Tibial nerve (tissue), 4 donors: ENCODE results near the gene LYPLAL1. TPM values are rescaled to one million over a fixed set of nuclear protein-coding genes. Genes with fewer than 3 reads are reported as not detected.
A peak's percentile ranks its signal among the peaks of the same experiment; 100 is the strongest.

Source experiments
- DNase-seq, 2 donors: peaks; one replicate each; pipeline ENCODE4 v3.0.0-alpha.2; 2019; ENCODE audit warnings: low spot score in 2 of 2
- H3K27ac ChIP-seq, 4 donors: fragments of 200-600 bp; sonication (generic) in 3 of 4; one replicate each; pipeline ENCODE4 v1.5.1; 2017 to 2019; ENCODE audit warnings: mild to moderate bottlenecking in 1 of 4
- H3K27me3 ChIP-seq, 2 donors: fragments of 200-600 bp; sonication (generic) in 1 of 2; one replicate each; pipeline versions ENCODE4 v1.5.1 to v1.6.0; 2017 to 2019
- H3K36me3 ChIP-seq, 3 donors: fragments of 200-600 bp; sonication (generic); one replicate each; pipeline ENCODE4 v1.5.1; 2018 to 2019
- H3K4me1 ChIP-seq, 4 donors: fragments of 200-600 bp; sonication (generic) in 3 of 4; one replicate each; pipeline ENCODE4 v1.5.1; 2017 to 2019
- H3K4me3 ChIP-seq, 4 donors: fragments of 200-600 bp; sonication (generic) in 3 of 4; one replicate each; pipeline ENCODE4 v1.5.1; 2017 to 2019; ENCODE audit warnings: mild to moderate bottlenecking in 1 of 4, moderate library complexity in 1 of 4
- H3K9me3 ChIP-seq, 4 donors: fragments of 200-600 bp; sonication (generic) in 3 of 4; one replicate each; pipeline ENCODE4 v1.5.1; 2017 to 2019
- CTCF ChIP-seq, 5 experiments: fragments of 200-600 bp in 3 of 5; fragments of 450-650 bp in 2 of 5; sonication (generic) in 3 of 5; IDR thresholded peaks; one replicate each; pipeline ENCODE4 v1.5.1; 2016 to 2019; ENCODE audit warnings: antibody characterized with exemption in 5 of 5, mild to moderate bottlenecking in 3 of 5, moderate library complexity in 2 of 5
- EP300 ChIP-seq, 2 donors: sonication (generic); formaldehyde crosslinking; IDR thresholded peaks; one replicate each; pipeline ENCODE4 v1.6.1; 2017; ENCODE audit warnings: antibody characterized with exemption in 2 of 2, mild to moderate bottlenecking in 1 of 2
- POLR2A ChIP-seq, 2 donors: fragments of 450-650 bp; IDR thresholded peaks; one replicate each; pipeline ENCODE4 v1.6.1; 2017; ENCODE audit warnings: antibody characterized with exemption in 2 of 2, mild to moderate bottlenecking in 2 of 2, moderate library complexity in 2 of 2
- WGBS, 2 donors: methylation state at CpG; one replicate each; pipeline ENCODE4 v1.1.5; 2018; 5-methylcytosine and 5-hydroxymethylcytosine counted together
- total RNA-seq, 4 donors: library from RNA; depleted of rRNA; stranded (reverse); fragments of >200 nt; gene quantifications; one replicate each; pipeline ENCODE4 v1.1.0, GENCODE V29; 2016

The LYPLAL1 gene
- total RNA-seq, 4 donors from 2014 or later: 19.2 to 52.2 (median 22.1) TPM

GRCh38 chr1:219144658-219145315 lies 28.9 kb upstream of the LYPLAL1 start:
- no peak for TF ChIP-seq POLR2A (IDR thresholded peaks at IDR 0.05)
- DNase-seq: no peak
- WGBS, 2 donors: 68 to 75% methylated on average over 2 of the region's 2 CpGs
- Histone ChIP-seq H3K4me3 (no peak overlapping the region), H3K27ac (no peak overlapping the region), H3K36me3 (no peaks in the 10 kb centered on the region), H3K9me3 (no peaks in the 10 kb centered on the region), H3K27me3 (no peaks in the 10 kb centered on the region), H3K4me1 (peaks cover 0 to 3% (median 0%) of the 10 kb centered on the region in 4 donors)

- no peak for DNase-seq
- Histone ChIP-seq H3K27me3 (no peaks in the 10 kb centered on the region), H3K9me3 (no peaks in the 10 kb centered on the region), H3K27ac (no peak overlapping the region), H3K36me3 (no peaks in the 10 kb centered on the region), H3K4me3 (no peak overlapping the region), H3K4me1 (peaks cover 0 to 7% (median 0%) of the 10 kb centered on the region in 4 donors)
- TF ChIP-seq POLR2A (IDR thresholded peaks at IDR 0.05) (no peak), CTCF (IDR thresholded peaks at IDR 0.05) (no peak), EP300 (IDR thresholded peaks at IDR 0.05) (no peak)
- WGBS, 2 donors: 95 to 100% methylated on average over 1 of the region's 1 CpG
These were observed 26.1 kb upstream of the LYPLAL1 start for GRCh38 chr1:219147571-219148019.

GRCh38 chr1:219149009-219149577 lies 24.6 kb upstream of the LYPLAL1 start:
- no peak overlapping the region for H3K27ac ChIP-seq
- no peak for DNase-seq
- H3K27me3 ChIP-seq: no peaks in the 10 kb centered on the region

GRCh38 chr1:219149953-219150352 lies 23.7 kb upstream of the LYPLAL1 start:
- Histone ChIP-seq H3K36me3 (no peaks in the 10 kb centered on the region), H3K4me1 (peaks cover 0 to 7% (median 0%) of the 10 kb centered on the region in 4 donors), H3K9me3 (no peaks in the 10 kb centered on the region), H3K4me3 (no peak overlapping the region), H3K27ac (peak overlapping the region in 2 of 4 donors; percentile 12 to 31), H3K27me3 (no peaks in the 10 kb centered on the region)
- 26 to 41% methylated on average over 3 of the region's 3 CpGs for WGBS, 2 donors
- no peak for DNase-seq
- no peak for TF ChIP-seq CTCF (IDR thresholded peaks at IDR 0.05)
- no peak for TF ChIP-seq POLR2A (IDR thresholded peaks at IDR 0.05)
- no peak for TF ChIP-seq EP300 (IDR thresholded peaks at IDR 0.05)

More at GRCh38 chr1:219149009-219149577, 24.6 kb upstream of the LYPLAL1 start:
- no peak overlapping the region for H3K4me3 ChIP-seq
- peaks cover 0 to 7% (median 0%) of the 10 kb centered on the region in 4 donors for H3K4me1 ChIP-seq
- H3K9me3 ChIP-seq: no peaks in the 10 kb centered on the region
- no peak for TF ChIP-seq EP300 (IDR thresholded peaks at IDR 0.05)
- TF ChIP-seq POLR2A (IDR thresholded peaks at IDR 0.05): no peak
- TF ChIP-seq CTCF (IDR thresholded peaks at IDR 0.05): no peak
- no peaks in the 10 kb centered on the region for H3K36me3 ChIP-seq

GRCh38 chr1:219150913-219151312 lies 22.8 kb upstream of the LYPLAL1 start:
- 91 to 98% methylated on average over 3 of the region's 3 CpGs for WGBS, 2 donors
- no peaks in the 10 kb centered on the region for H3K36me3 ChIP-seq
- H3K27me3 ChIP-seq: no peaks in the 10 kb centered on the region
- DNase-seq: no peak
- no peak for TF ChIP-seq CTCF (IDR thresholded peaks at IDR 0.05)
- TF ChIP-seq POLR2A (IDR thresholded peaks at IDR 0.05): no peak
- TF ChIP-seq EP300 (IDR thresholded peaks at IDR 0.05): no peak
- peaks cover 0 to 7% (median 0%) of the 10 kb centered on the region in 4 donors for H3K4me1 ChIP-seq
- H3K27ac ChIP-seq: no peak overlapping the region
- H3K4me3 ChIP-seq: no peak overlapping the region
- H3K9me3 ChIP-seq: no peaks in the 10 kb centered on the region
